NCI-H2029 treated with DMSO at 0.1 percent for 48 hours (cell line): ENCODE results near the gene RNF10.
"Not testable (repeated sequence)": the region's sequence is repeated elsewhere in the genome, so short reads cannot be mapped to it uniquely, and the experiment has no call there.

ENCODE experiments used
- DNase-seq: peaks from one replicate; lab custom pipeline; 2025; lab: John Stamatoyannopoulos, UW

The RNF10 gene

DNA sequence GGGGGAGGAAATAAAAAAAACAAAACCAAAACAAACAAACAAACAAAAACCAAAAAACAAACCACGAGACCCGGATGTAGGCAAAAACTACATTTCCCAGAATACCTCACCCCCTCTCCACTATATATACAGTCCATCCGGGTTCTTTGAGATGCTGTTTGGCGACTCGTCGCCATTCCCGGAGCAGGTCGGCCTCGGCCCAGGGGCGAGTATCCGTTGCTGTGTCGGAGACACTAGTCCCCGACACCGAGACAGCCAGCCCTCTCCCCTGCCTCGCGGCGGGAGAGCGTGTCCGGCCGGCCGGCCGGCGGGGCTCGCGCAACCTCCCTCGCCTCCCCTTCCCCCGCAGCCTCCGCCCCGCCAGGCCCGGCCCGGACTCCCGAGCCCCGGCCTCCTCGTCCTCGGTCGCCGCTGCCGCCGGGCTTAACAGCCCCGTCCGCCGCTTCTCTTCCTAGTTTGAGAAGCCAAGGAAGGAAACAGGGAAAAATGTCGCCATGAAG, at the start of gene RNF10:
Gene RNF10 (plus strand): TSS at position 154 of the 500 bp plus-strand sequence. CDS start 456 bp downstream, outside the sequence.
- DNase-seq, result peak; percentile 95

GRCh38 chr12:120485961-120486881, 47.9 kb upstream of the RNF10 start:
- DNase-seq, result no peak

DNA sequence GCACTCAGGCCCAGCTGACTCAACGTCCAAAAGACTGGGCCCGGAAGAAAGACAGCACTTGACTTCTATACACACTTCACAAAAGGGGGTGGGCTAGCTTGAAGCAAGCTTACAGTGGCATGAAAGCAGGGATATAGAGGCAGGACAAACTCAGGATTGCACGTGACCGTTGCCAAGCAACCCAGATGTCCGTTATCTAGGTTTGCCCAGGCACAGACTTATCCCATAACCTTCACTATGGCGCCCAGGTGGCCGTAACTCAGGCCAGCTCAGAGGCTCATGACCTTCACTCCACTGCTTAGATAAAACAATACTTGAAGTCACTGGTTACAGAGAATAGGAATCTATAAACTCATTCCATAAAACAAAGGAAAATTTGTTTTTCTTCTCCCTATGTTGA, 46.6 kb upstream of the RNF10 start:
- DNase-seq, result not testable (repeated sequence)

- no peak for DNase-seq
Measured at GRCh38 chr12:120488057-120488640, 46.0 kb upstream of the RNF10 start.

- no peak for DNase-seq
Measured at GRCh38 chr12:120489018-120489417, 45.1 kb upstream of the RNF10 start.

DNA sequence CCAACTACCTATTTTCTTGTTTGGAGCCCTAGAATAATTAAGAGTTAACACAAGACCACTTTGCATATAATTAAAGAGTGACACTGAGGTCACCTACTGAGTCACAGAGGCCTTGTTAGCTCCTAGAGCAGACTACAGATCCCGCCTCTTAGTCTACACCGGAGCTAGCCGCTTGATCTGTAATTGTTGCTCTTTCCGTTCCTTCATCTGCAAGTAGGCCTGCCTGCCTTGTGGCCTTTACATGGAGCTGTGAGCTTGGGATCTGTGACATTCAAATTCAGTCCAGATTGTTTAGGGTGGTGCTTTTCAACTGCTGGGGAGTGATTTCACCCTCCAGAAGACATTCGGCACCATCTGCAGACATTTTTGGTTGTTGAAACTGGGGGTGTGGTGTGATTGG, 43.8 kb upstream of the RNF10 start:
- no peak for DNase-seq

- no peak for DNase-seq
Measured at GRCh38 chr12:120490833-120491512, 43.2 kb upstream of the RNF10 start.

DNA sequence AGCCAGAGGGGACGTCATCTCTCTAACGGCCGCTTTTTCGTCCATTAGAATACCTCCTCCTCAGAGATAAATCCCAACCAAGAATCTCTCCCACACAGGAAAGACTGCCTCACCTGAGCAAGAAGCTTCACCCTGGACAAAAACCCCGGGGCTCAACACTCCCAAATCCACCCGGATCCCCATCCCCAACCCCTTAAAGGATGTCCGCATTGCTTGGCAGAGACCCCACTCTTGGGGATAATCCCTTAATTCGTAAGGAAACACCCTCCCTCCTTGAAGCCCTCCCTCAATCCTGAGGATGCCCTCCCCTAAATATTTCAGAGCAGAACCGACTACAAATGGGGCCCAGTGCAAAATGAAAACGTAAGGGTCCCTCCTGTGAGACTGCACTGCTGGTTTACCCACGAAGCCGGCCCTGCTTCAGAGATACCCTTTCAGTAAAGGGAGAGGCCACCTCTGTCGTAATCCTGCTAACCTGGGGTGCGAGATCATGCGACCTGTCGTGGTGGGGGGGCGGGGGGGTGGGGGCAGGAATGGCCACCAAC, 38.9 kb upstream of the RNF10 start:
- no peak for DNase-seq

DNA sequence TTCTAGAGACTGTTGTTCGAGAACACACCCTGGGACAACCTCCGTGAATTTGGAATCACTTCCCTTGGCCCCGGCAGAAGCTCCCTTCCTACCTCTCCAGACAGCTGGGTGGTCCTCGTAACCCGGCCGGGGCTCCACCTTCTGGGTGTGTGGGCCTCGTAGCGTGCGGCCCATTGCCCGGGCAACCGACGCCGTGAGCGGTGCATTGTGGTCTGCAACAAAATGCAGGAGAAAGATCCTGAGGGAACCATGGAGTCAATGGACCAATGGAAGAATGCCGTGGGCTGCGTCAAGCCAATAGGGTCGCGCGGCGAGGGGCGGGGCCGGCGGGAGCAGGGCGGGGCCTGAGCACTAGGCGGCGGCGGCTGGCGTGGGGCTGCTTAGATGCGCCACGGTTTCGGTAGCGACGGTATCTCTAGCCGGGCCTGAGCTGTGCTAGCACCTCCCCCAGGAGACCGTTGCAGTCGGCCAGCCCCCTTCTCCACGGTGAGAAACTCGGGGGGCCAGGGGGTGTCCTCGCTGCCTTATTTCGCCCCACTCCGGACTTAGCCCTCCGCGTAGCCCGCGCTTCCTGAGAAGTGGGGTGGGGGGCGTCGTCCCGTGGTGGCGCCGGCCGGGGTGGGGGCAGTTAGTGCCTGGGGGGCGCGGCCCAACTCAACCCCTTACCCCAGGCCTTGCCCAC, 38.3 kb upstream of the RNF10 start, which contains the start of gene DYNLL1:
Gene DYNLL1 (plus strand): TSS at position 383 of the 682 bp plus-strand sequence. CDS start 309 bp downstream, outside the sequence.
- DNase-seq, result peak; percentile 82

DNA sequence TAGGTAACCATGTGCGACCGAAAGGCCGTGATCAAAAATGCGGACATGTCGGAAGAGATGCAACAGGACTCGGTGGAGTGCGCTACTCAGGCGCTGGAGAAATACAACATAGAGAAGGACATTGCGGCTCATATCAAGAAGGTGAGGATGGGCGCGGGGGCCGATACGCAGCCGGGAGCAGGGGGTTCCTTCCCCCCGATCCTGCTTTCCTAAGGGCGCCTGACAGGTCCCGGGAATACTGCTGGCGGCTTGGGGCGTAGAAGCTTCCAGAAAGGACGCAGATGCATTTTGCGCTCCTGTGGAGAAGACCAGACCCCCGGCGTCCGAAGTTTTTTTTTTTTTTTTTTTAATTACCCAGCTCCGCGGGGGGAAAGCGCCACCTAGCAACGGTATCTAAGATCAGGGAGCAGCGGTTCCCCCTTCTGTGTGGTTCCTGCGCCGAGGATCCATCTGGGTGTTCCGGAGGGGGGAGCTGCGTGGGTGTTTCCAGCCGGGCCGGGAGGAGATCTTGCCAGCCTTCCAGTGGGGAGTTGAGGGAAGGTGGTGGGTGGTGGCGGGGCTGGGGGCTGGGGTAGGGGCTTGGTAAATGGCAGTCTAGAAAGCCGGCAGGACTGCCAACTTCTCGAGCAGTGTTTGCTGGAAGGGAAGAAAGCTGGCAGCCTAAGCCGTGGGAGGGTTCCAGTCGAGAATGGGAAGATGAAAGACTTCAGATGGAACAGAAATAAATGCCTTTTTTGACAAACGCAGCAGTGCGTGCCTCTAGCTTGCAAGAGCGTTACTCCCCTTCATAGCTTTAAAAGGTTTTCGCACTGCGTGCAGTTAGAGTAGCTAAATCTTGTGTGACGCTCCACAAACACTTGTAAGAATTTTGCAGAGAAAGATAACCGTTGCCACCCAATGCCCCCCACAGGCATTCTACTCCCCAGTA, 37.5 kb upstream of the RNF10 start:
- DNase-seq, result no peak

DNA sequence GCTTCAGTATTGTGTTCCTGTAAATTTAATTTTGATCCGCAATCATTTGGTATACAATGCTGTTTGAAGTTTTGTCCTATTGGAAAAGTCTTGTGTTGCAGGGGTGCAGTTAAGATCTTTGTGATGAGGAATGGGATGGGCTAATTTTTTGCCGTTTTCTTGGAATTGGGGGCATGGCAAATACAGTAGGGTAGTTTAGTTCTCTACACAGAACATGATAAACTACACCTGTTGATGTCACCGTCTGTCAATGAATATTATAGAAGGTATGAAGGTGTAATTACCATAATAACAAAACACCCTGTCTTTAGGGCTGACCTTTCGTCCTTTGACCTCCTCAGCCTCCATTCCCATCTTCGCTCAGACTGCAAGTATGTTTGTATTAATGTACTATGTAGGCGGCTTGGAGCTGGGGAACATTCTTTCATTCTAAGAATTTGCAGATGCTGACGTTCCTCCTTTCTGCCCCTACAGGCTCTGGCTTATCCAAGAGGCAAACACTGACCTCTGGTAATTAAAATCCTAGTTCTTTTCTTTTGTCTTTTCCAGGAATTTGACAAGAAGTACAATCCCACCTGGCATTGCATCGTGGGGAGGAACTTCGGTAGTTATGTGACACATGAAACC, 36.5 kb upstream of the RNF10 start:
- no peak for DNase-seq

GRCh38 chr12:120498870-120499515, 35.2 kb upstream of the RNF10 start:
- DNase-seq, result no peak

DNA sequence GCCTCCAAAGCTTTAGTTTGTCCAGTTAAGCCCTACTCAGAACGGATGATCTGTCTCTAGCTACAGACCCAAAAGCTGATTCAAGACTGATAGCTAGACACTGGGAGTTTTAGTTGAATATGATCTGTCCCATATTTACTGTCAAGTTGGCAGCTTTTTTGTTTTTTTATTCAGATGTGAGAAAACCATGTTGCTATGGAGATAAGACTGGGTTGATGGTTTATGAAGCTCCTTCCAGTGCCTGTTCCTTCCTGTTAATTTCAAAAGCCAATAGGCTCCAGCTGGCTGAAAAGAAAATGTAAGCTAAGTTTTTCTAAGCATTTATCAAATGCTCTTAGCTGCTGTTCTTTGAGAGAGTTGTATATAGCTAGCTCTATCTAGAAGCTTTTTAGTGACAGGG, 33.6 kb upstream of the RNF10 start:
- DNase-seq, result no peak

- no peak for DNase-seq
Measured at GRCh38 chr12:120504587-120504986, 29.6 kb upstream of the RNF10 start.

- DNase-seq, result no peak
Measured at GRCh38 chr12:120508537-120508936, 25.6 kb upstream of the RNF10 start.

DNA sequence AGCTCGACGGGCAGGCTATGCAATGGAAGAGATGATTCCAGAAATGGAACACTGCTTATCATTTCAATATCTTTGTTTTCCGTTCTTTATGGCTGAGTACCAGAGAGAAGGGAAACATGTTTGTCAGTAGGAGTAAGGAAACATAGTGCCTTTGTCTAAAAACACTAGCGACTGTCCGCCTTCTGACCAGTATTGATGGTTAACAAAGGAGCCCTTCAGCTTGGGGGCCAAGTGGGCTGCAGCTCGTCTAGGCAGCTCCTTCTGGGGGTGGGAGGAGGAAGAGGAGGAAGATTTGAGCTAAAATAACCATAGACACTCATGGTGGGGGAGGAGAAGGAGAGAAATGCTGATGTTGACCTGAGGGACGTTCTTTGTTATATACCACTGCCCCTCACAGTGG, 20.2 kb upstream of the RNF10 start:
- DNase-seq, result no peak

GRCh38 chr12:120515496-120515895, 18.7 kb upstream of the RNF10 start:
- DNase-seq, result no peak

DNA sequence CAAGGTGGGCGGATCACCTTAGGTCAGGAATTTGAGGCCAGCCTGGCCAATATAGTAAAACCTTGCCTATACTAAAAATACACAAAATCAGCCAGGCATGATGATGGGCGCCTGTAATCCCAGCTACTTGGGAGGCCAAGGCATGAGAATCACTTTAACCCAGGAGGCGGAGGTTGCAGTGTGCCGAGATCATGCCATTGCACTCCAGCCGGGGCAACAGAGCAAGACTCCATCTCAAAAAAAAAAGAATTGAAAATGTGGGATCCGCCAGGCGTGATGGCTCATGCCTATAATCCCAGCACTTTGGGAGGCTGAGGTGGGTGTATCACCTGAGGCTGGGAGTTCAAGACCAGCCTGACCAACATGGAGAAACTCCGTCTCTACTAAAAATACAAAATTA, 14.8 kb upstream of the RNF10 start:
- not testable (repeated sequence) for DNase-seq

- DNase-seq, result no peak
Measured at GRCh38 chr12:120522568-120522967, 11.6 kb upstream of the RNF10 start.
